ENCODE measurements around the gene PRSS35.

Gene PRSS35

GRCh38 chr6:83470001-83470400 is 42.3 kb upstream of the PRSS35 start:
- no peak for TF ChIP-seq CTCF (IDR thresholded peaks at IDR 0.05; ENCODE audit: low read depth, low read length, missing control alignments)
- no peak overlapping the region for H3K4me3 ChIP-seq (ENCODE audit: low read depth, low read length)
- H3K27ac ChIP-seq = no peak overlapping the region
- DNase-seq = no peak
- H3K36me3 ChIP-seq (replicated peaks) = no peaks in the 10 kb centered on the region
- in situ Hi-C loops (cut with HindIII; ENCODE audit: low pct_ligation_motif_present, low sequenced_read_pairs) = no loop called here
- no peaks in the 10 kb centered on the region for H3K27me3 ChIP-seq (replicated peaks)

GRCh38 chr6:83470587-83470986 is 41.7 kb upstream of the PRSS35 start:
- Histone ChIP-seq H3K36me3 (replicated peaks) (no peaks in the 10 kb centered on the region), H3K27ac (no peak overlapping the region), H3K4me3 (ENCODE audit: low read depth, low read length) (no peak overlapping the region), H3K27me3 (replicated peaks) (no peaks in the 10 kb centered on the region)
- DNase-seq = no peak
- no peak for TF ChIP-seq CTCF (IDR thresholded peaks at IDR 0.05; ENCODE audit: low read depth, low read length, missing control alignments)
- in situ Hi-C loops (cut with HindIII; ENCODE audit: low pct_ligation_motif_present, low sequenced_read_pairs) = no loop called here

- in situ Hi-C loops (cut with HindIII; ENCODE audit: low pct_ligation_motif_present, low sequenced_read_pairs) = no loop called here
These were observed 39.6 kb upstream of the PRSS35 start for GRCh38 chr6:83472767-83473166.

GRCh38 chr6:83474309-83474708 is 38.0 kb upstream of the PRSS35 start:
- no peak overlapping the region for H3K27ac ChIP-seq
- no peak overlapping the region for H3K4me3 ChIP-seq (ENCODE audit: low read depth, low read length)
- no peaks in the 10 kb centered on the region for H3K36me3 ChIP-seq (replicated peaks)
- TF ChIP-seq CTCF (IDR thresholded peaks at IDR 0.05; ENCODE audit: low read depth, low read length, missing control alignments) = no peak
- no peaks in the 10 kb centered on the region for H3K27me3 ChIP-seq (replicated peaks)
- peak; percentile 5 for DNase-seq
- in situ Hi-C loops (cut with HindIII; ENCODE audit: low pct_ligation_motif_present, low sequenced_read_pairs) = no loop called here

More at GRCh38 chr6:83472767-83473166, 39.6 kb upstream of the PRSS35 start:
- Histone ChIP-seq H3K36me3 (replicated peaks) (no peaks in the 10 kb centered on the region), H3K27ac (no peak overlapping the region), H3K4me3 (ENCODE audit: low read depth, low read length) (no peak overlapping the region), H3K27me3 (replicated peaks) (no peaks in the 10 kb centered on the region)
- no peak for TF ChIP-seq CTCF (IDR thresholded peaks at IDR 0.05; ENCODE audit: low read depth, low read length, missing control alignments)
- no peak for DNase-seq

- no peak for DNase-seq
- Histone ChIP-seq H3K27me3 (replicated peaks) (no peaks in the 10 kb centered on the region), H3K36me3 (replicated peaks) (no peaks in the 10 kb centered on the region), H3K4me3 (ENCODE audit: low read depth, low read length) (no peak overlapping the region), H3K27ac (no peak overlapping the region)
- in situ Hi-C loops (cut with HindIII; ENCODE audit: low pct_ligation_motif_present, low sequenced_read_pairs) = no loop called here
- no peak for TF ChIP-seq CTCF (IDR thresholded peaks at IDR 0.05; ENCODE audit: low read depth, low read length, missing control alignments)
These were observed 35.4 kb upstream of the PRSS35 start for GRCh38 chr6:83476971-83477370.

GRCh38 chr6:83479389-83479788 is 32.9 kb upstream of the PRSS35 start:
- DNase-seq = no peak
- Histone ChIP-seq H3K36me3 (replicated peaks) (no peaks in the 10 kb centered on the region), H3K27me3 (replicated peaks) (no peaks in the 10 kb centered on the region), H3K4me3 (ENCODE audit: low read depth, low read length) (no peak overlapping the region), H3K27ac (no peak overlapping the region)
- in situ Hi-C loops (cut with HindIII; ENCODE audit: low pct_ligation_motif_present, low sequenced_read_pairs) = no loop called here
- no peak for TF ChIP-seq CTCF (IDR thresholded peaks at IDR 0.05; ENCODE audit: low read depth, low read length, missing control alignments)

All from brain microvascular endothelial cell (primary cell).